SU-DHL-6 (cell line): Measurements from ENCODE around the gene CHD9NB.

Experiments
- H2AFZ ChIP-seq: fragments of 200-600 bp; sonication (generic); 2 replicates; pipeline ENCODE4 v1.6.1; 2014; ENCODE audit warnings: low read depth, mild to moderate bottlenecking, moderate library complexity, mixed read lengths, antibody characterized with exemption, low read length; ENCODE audit not compliant: severe bottlenecking
- H3F3A ChIP-seq: fragments of 200-600 bp; shearing (Covaris generic); 2 replicates; pipeline ENCODE4 v1.6.0; 2016; ENCODE audit warnings: antibody characterized with exemption, mild to moderate bottlenecking; ENCODE audit not compliant: insufficient read depth
- H3K27ac ChIP-seq: fragments of 200-600 bp; sonication (generic); 2 replicates; pipeline ENCODE4 v1.5.1; 2016; ENCODE audit warnings: low read depth, mild to moderate bottlenecking, low read length, moderate library complexity, mixed read lengths
- H3K27me3 ChIP-seq: fragments of 200-600 bp; sonication (generic), shearing (Covaris generic); 2 replicates; pipeline ENCODE4 v1.6.0; 2014; ENCODE audit warnings: mild to moderate bottlenecking, low read length
- H3K36me3 ChIP-seq: fragments of 200-600 bp; sonication (generic); 2 replicates; pipeline ENCODE4 v1.6.1; 2014; ENCODE audit warnings: mild to moderate bottlenecking, low read length, mixed read lengths
- H3K4me2 ChIP-seq: fragments of 300-600, 200-600 bp; shearing (Covaris generic), sonication (generic); 2 replicates; pipeline ENCODE4 v1.6.0; 2014; ENCODE audit warnings: low read length, low read depth, mild to moderate bottlenecking; ENCODE audit not compliant: poor library complexity, severe bottlenecking
- H3K4me3 ChIP-seq: fragments of 200-600 bp; sonication (generic); 2 replicates; pipeline ENCODE4 v1.5.1; 2014; ENCODE audit warnings: antibody characterized with exemption, low read length, mild to moderate bottlenecking, mixed read lengths; ENCODE audit not compliant: insufficient read depth, poor library complexity, severe bottlenecking
- H3K79me2 ChIP-seq: fragments of 200-600 bp; sonication (generic); 2 replicates; pipeline ENCODE4 v1.6.1; 2014; ENCODE audit warnings: mild to moderate bottlenecking, low read length, moderate library complexity; ENCODE audit not compliant: insufficient read depth
- H3K9ac ChIP-seq: fragments of 200-600 bp; sonication (generic); 2 replicates; pipeline ENCODE4 v1.7.0; 2014; ENCODE audit warnings: mild to moderate bottlenecking, low read length
- H3K9me2 ChIP-seq: fragments of 200-600 bp; sonication (generic); replicated peaks from 2 replicates; pipeline ENCODE4 v1.6.1; 2014; ENCODE audit warnings: low read length; ENCODE audit not compliant: insufficient read depth
- H3K9me3 ChIP-seq: fragments of 200-600 bp; sonication (generic); 2 replicates; pipeline ENCODE4 v1.6.1; 2014; ENCODE audit warnings: low read length, mixed read lengths; ENCODE audit not compliant: insufficient read depth
- H4K20me1 ChIP-seq: fragments of 200-600 bp; sonication (generic); 2 replicates; pipeline ENCODE4 v1.6.1; 2014; ENCODE audit warnings: low read depth, mild to moderate bottlenecking, antibody characterized with exemption, low read length, moderate library complexity, mixed read lengths
- EZH2phosphoT487 ChIP-seq: fragments of 200-600 bp; sonication (generic), shearing (Covaris generic); conservative IDR thresholded peaks from 2 replicates; pipeline ENCODE4 v1.6.1; 2018; ENCODE audit warnings: mild to moderate bottlenecking, antibody characterized with exemption, low read length, moderate library complexity, mixed read lengths
- TF ChIP-seq, protein P1 (sequence below): fragments of 200-600 bp; sonication (generic); IDR thresholded peaks from one replicate; pipeline ENCODE4 v1.5.1; 2017; ENCODE audit warnings: antibody characterized with exemption, mild to moderate bottlenecking, low read length, moderate library complexity; ENCODE audit not compliant: insufficient read depth, poor library complexity, severe bottlenecking

The CHD9NB gene

DNA sequence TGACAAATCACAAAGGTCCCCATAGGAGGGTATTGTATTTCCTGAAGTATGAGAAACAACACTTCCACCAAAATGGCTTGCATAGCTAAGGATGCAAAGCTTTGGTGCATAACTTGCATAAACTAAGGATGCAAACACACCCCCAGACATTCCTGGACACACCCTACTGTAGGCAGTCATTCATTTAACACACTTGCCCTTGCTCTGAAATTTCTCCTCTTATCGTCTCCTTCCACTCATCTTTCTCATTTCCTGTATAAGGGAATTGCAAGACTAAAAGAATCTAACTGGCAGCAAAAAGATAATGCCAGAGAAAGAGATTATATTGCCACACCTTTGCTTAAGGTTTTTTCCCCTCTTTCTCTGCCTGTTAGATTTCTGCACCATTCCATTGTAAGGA, 30.4 kb upstream of the CHD9NB start:
- Histone ChIP-seq H2AFZ (no peak overlapping the region), H3K36me3 (no peaks in the 10 kb centered on the region), H3K9me3 (no peaks in the 10 kb centered on the region), H3K4me2 (no peak overlapping the region), H3K27ac (no peak overlapping the region), H3K9me2 (no peaks in the 10 kb centered on the region), H3K79me2 (peaks cover 41% of the 10 kb centered on the region), H3K9ac (no peak overlapping the region), H3K4me3 (no peak overlapping the region), H3K27me3 (no peaks in the 10 kb centered on the region), H4K20me1 (no peaks in the 10 kb centered on the region; the same call in 1 of the 2 replicates), H3F3A (no peaks in the 10 kb centered on the region)
- TF ChIP-seq, protein P1, sequence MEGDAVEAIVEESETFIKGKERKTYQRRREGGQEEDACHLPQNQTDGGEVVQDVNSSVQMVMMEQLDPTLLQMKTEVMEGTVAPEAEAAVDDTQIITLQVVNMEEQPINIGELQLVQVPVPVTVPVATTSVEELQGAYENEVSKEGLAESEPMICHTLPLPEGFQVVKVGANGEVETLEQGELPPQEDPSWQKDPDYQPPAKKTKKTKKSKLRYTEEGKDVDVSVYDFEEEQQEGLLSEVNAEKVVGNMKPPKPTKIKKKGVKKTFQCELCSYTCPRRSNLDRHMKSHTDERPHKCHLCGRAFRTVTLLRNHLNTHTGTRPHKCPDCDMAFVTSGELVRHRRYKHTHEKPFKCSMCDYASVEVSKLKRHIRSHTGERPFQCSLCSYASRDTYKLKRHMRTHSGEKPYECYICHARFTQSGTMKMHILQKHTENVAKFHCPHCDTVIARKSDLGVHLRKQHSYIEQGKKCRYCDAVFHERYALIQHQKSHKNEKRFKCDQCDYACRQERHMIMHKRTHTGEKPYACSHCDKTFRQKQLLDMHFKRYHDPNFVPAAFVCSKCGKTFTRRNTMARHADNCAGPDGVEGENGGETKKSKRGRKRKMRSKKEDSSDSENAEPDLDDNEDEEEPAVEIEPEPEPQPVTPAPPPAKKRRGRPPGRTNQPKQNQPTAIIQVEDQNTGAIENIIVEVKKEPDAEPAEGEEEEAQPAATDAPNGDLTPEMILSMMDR: no peak

DNA sequence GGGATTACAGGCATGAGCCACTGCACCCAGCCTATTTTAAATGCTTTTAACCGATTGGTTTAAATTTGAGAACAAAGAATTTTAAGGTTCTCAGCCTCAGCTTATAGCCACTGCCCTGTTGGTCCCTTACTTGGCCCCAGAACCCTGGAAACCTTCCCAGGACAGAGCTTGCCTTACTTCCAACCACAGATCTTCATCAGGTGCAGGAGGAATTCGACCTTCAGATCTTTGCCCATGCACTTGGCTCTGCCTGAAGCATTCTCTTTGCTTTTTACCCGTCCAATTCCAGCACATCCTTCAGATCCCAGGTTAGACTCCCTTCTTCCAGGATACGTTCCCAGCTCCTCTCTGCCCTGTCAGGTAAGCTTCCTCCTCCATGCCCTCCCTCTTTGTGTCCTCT, 29.8 kb upstream of the CHD9NB start:
- no peak for TF ChIP-seq EZH2phosphoT487
- TF ChIP-seq, protein P1: no peak
- Histone ChIP-seq H3K27ac (no peak overlapping the region), H3K79me2 (peaks cover 43% of the 10 kb centered on the region), H2AFZ (no peak overlapping the region), H3F3A (no peaks in the 10 kb centered on the region), H3K9me2 (no peaks in the 10 kb centered on the region), H3K4me3 (no peak overlapping the region), H4K20me1 (no peaks in the 10 kb centered on the region; the same call in 1 of the 2 replicates), H3K27me3 (no peaks in the 10 kb centered on the region), H3K9ac (no peak overlapping the region), H3K4me2 (no peak overlapping the region), H3K9me3 (no peaks in the 10 kb centered on the region), H3K36me3 (no peaks in the 10 kb centered on the region)

DNA sequence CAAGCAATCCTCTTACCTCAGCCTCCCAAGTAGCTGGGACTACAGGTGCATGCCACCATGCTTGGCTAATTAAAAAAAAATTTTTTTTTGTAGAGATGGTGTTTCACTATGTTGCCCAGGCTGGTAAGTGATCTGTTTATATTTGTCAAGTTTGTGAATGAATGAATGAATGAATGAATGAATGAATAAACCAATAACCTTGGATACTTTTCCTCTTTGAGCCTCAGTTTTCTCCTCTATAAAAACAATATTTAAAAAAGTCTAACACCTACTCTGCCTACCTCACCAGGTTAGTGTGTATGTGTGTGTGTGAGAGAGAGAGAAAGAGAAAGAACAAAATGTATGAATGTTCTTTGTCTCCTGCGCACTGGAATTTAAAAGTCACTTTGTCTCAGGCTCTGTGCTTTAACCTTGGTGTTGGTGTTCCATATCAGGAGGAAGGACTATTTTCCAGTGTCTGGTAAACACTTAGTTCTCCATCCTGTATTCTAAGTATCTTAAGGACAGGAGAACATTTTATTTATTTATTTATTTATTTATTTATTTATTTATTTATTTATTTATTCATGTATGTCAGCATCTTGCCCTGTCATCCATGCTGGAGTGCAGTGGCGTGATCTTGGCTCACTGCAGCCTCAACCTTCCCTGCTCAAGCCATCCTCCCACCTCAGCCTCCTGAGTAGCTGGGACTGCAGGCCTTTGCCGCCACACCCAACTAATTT, 29.1 kb upstream of the CHD9NB start:
- Histone ChIP-seq H3K4me3 (no peak overlapping the region), H3K9ac (no peak overlapping the region), H4K20me1 (no peaks in the 10 kb centered on the region; the same call in 1 of the 2 replicates), H3K9me2 (no peaks in the 10 kb centered on the region), H3K27me3 (no peaks in the 10 kb centered on the region), H3K36me3 (no peaks in the 10 kb centered on the region), H2AFZ (no peak overlapping the region), H3K4me2 (no peak overlapping the region), H3K9me3 (no peaks in the 10 kb centered on the region), H3K27ac (no peak overlapping the region), H3F3A (no peaks in the 10 kb centered on the region), H3K79me2 (peaks cover 43% of the 10 kb centered on the region)
- TF ChIP-seq EZH2phosphoT487: no peak
- TF ChIP-seq, protein P1: no peak
